Measurements from ENCODE around the gene P2RY2. TPM values are rescaled to one million over a fixed set of nuclear protein-coding genes. Genes with fewer than 3 reads are reported as not detected.

P2RY2 gene
- total RNA-seq, 2 experiments from 2014 or later: not detected

DNA sequence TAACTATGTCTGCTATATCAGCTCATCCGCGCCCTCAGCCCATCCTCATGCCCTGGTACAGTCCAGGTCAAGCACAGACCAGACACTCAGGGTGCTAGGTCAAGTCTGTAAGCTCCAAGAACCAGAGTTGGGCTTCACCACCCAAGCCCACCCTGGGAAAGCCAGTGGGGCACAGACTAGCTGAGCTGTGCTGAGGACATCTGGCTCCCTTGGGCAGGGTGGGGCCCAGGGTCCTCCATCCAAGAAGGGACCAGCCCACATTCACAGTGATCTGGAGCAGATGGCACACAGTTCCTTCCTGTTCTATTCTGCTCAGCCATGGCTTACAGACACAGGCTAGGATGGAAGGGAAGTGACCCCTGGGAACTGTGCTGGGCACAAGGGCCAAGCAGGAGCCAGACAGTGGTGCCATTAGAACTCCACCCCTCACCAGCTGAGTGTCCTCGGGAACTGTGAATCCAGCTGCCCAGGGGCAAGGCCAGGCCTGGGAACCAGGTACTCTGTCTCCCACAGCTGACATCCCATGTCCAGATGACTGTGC is 63.2 kb downstream of the P2RY2 start:
- BruUV-seq (replicated peaks): no TSS peak
- intact Hi-C loops (cut with micrococcal nuclease; ENCODE audit: unreplicated experiment): no loop called here

DNA sequence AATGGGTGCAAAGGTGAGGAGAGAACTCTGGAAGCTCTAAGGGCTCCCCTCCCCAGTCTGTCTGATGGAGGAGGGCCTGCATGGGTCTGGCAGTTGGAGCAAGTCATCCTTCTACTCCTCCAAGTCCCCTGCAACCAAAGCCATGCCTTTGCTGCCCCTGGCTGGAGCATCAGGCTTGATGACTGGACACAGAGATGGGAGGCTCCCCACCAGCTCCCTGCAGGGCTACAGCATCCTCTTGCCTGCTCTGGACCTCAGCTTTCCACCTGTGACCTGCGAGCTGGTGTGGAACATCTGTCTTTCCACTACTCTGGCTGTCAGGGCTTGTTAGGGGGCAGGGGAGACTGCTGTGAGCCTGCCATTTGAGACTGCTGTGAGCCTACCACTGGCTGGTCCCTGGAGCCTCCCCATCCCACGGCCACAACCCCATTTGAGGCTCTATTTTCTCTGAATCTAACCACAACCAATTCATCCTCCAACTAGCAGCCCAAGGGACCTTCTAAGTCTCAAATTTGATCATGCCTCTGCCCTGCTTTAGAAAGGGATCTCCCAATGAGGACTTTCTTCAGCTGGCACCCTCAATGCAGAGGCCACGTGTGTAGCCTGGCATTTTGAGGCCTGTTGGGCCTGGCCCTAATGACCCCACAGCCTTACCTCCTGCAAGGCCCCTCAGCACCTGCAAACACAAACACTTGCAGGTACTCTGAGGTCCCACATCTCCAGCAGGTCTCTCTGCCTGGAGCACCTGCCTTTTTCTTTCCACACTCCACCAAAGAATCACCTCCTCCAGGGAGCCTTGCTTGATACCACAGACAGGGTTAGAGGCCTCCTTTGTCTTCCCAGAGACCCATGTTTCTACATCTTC is 63.9 kb downstream of the P2RY2 start:
- no peak overlapping the region for H3K4me2 ChIP-seq (ENCODE audit: low read length)
- no peaks in the 10 kb centered on the region for H3K79me2 ChIP-seq (ENCODE audit: insufficient read depth, low read depth, low read length)
- no peak overlapping the region for H3K4me3 ChIP-seq (ENCODE audit: low read depth, low read length, poor library complexity, severe bottlenecking)
- H3K4me1 ChIP-seq (ENCODE audit: insufficient read depth, low read length, poor library complexity, severe bottlenecking): no peaks in the 10 kb centered on the region
- POLR2A ChIA-PET: interaction anchor here (0.8 kb wide), 1 partner anchor 10 kb away, joined by 3 read pairs; the partner anchor contains the start of gene P2RY6
- intact Hi-C loops (cut with micrococcal nuclease; ENCODE audit: unreplicated experiment): no loop called here
- no peak for TF ChIP-seq EZH2phosphoT487 (IDR thresholded peaks at IDR 0.05; ENCODE audit: borderline replicate concordance, low read depth, low read length)
- TF ChIP-seq, protein P1, sequence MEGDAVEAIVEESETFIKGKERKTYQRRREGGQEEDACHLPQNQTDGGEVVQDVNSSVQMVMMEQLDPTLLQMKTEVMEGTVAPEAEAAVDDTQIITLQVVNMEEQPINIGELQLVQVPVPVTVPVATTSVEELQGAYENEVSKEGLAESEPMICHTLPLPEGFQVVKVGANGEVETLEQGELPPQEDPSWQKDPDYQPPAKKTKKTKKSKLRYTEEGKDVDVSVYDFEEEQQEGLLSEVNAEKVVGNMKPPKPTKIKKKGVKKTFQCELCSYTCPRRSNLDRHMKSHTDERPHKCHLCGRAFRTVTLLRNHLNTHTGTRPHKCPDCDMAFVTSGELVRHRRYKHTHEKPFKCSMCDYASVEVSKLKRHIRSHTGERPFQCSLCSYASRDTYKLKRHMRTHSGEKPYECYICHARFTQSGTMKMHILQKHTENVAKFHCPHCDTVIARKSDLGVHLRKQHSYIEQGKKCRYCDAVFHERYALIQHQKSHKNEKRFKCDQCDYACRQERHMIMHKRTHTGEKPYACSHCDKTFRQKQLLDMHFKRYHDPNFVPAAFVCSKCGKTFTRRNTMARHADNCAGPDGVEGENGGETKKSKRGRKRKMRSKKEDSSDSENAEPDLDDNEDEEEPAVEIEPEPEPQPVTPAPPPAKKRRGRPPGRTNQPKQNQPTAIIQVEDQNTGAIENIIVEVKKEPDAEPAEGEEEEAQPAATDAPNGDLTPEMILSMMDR (conservative IDR thresholded peaks at IDR 0.05; ENCODE audit: low read length): no peak
- H2AFZ ChIP-seq (ENCODE audit: low read length): no peak overlapping the region
- CTCF ChIA-PET (ENCODE audit: unreplicated experiment): interaction anchor here (0.6 kb wide), 1 partner anchor 37 kb away, joined by 7 read pairs; no protein-coding TSS in a partner anchor
- no peaks in the 10 kb centered on the region for H3K36me3 ChIP-seq (ENCODE audit: insufficient read depth, low read length)
- H3K9me2 ChIP-seq (ENCODE audit: insufficient read depth, low read length): no peaks in the 10 kb centered on the region
- H3K27ac ChIP-seq (ENCODE audit: low read depth, low read length, poor library complexity, severe bottlenecking): no peak overlapping the region
- DNase-seq (ENCODE audit: low spot score): no peak
- BruUV-seq (replicated peaks): no TSS peak
- no peaks in the 10 kb centered on the region for H4K20me1 ChIP-seq (ENCODE audit: insufficient read depth, low read length)
- no peaks in the 10 kb centered on the region for H3K9me3 ChIP-seq (ENCODE audit: low read length)

More for the DNA sequence above, 63.2 kb downstream of the P2RY2 start:
- Histone ChIP-seq H3K4me1 (ENCODE audit: insufficient read depth, low read length, poor library complexity, severe bottlenecking) (no peaks in the 10 kb centered on the region), H3K36me3 (ENCODE audit: insufficient read depth, low read length) (no peaks in the 10 kb centered on the region), H3K79me2 (ENCODE audit: insufficient read depth, low read depth, low read length) (no peaks in the 10 kb centered on the region), H3K27ac (ENCODE audit: low read depth, low read length, poor library complexity, severe bottlenecking) (no peak overlapping the region), H4K20me1 (ENCODE audit: insufficient read depth, low read length) (no peaks in the 10 kb centered on the region), H3K9me2 (ENCODE audit: insufficient read depth, low read length) (no peaks in the 10 kb centered on the region), H3K4me3 (ENCODE audit: low read depth, low read length, poor library complexity, severe bottlenecking) (no peak overlapping the region), H3K9me3 (ENCODE audit: low read length) (no peaks in the 10 kb centered on the region), H2AFZ (ENCODE audit: low read length) (no peak overlapping the region), H3K4me2 (ENCODE audit: low read length) (no peak overlapping the region)
- POLR2A ChIA-PET: no interaction called here
- CTCF ChIA-PET (ENCODE audit: unreplicated experiment): interaction anchor here (0.6 kb wide), 1 partner anchor 37 kb away, joined by 7 read pairs; no protein-coding TSS in a partner anchor
- DNase-seq (ENCODE audit: low spot score): no peak
- no peak for TF ChIP-seq EZH2phosphoT487 (IDR thresholded peaks at IDR 0.05; ENCODE audit: borderline replicate concordance, low read depth, low read length)
- TF ChIP-seq, protein P1 (conservative IDR thresholded peaks at IDR 0.05; ENCODE audit: low read length): no peak

All from OCI-LY7 (cell line).